A549 treated with CpdA at 1 μM for 4 hours (cell line): ENCODE data around the gene ACLY. TPM values are rescaled to one million over a fixed set of nuclear protein-coding genes. Genes with fewer than 3 reads are reported as not detected.

Experiments
- total RNA-seq: library from RNA; stranded (reverse); fragments of 200-300 nt; extraction: Qiagen RNA extraction; gene quantifications from 5 replicates; pipeline ENCODE4 v1.2.3, GENCODE V29; 2022; ENCODE audit warnings: low read depth

The ACLY gene
- 261 to 324 TPM (median 311 TPM) in 5 replicates for total RNA-seq

GRCh38 chr17:41918314-41919164 lies at the start of gene ACLY:
Gene ACLY, minus strand, starts transcription at chr17:41918951. Its CDS starts 5,078 bp downstream, at chr17:41913873.

GRCh38 chr17:41966463-41967140 lies 47.9 kb upstream of the ACLY start, which contains the start of gene CNP:
Gene CNP, plus strand, starts transcription at chr17:41966795. Its CDS starts 90 bp downstream, at chr17:41966885.

GRCh38 chr17:41930009-41930832 lies 11.5 kb upstream of the ACLY start, which contains the start of gene ODAD4:
Gene ODAD4, plus strand, starts transcription at chr17:41930617. Its CDS starts 107 bp downstream, at chr17:41930724.

GRCh38 chr17:41864836-41865595 lies 53.7 kb downstream of the ACLY start, which contains the start of gene KLHL11:
Gene KLHL11, minus strand, starts transcription at chr17:41865423. Its CDS starts 53 bp downstream, at chr17:41865370.

GRCh38 chr17:41837761-41838538 lies 80.8 kb downstream of the ACLY start, which contains the start of gene KLHL10:
Gene KLHL10, plus strand, starts transcription at chr17:41837825. Its CDS starts 108 bp downstream, at chr17:41837933.

DNA sequence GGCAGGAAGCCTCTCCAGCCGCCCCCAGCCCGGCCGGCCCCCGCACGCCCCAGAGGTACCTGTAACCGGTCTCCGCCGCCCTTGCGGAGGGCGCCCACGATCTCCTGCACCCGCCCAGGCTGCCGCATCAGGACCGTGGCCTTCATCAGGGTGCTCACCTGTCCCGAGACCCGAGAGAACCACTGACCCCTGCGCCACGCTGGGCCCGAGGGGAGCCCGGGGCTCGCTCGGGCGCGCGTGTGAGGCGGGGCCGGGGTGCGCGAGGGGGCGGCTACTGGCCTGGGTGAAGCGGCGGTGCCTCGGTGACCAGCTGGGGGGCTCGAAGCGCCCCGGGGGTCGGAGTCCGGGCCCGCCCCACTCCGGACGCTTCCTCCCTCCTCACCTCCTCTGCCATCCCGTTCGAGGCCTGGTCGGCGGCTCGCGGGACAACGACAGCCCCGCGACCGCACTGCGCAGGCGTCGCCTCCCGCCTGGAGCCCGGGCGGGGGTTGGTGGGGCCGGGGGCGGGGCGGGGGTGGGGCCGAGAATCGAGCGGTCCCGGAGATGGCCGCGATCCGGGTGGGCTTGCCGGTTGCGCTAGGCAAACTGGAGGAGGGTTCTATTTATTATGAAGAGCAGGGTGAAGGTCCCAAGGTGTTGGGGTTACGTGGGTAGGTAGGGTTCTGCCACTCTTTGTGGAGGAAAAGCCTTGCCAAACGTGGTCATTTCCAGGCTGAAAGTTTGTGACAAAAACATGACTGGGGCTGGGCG lies 82.8 kb downstream of the ACLY start, which contains the start of gene NT5C3B:
Gene NT5C3B, minus strand, starts transcription at position 433 of the 750 bp plus-strand sequence. Its CDS starts 39 bp downstream, at position 394.

Other genes with a start within 250 kb of the ACLY start
- 1,218 to 1,665 TPM (median 1,423 TPM) in 5 replicates for gene EIF1, start 230.1 kb downstream of the ACLY start, total RNA-seq
- 0.14 TPM in 1 of 5 replicates, not detected in the others for gene GAST, start 206.6 kb downstream of the ACLY start, total RNA-seq
- 1.2 to 1.9 TPM (median 1.7 TPM) in 5 replicates for gene HAP1, start 184.3 kb downstream of the ACLY start, total RNA-seq
- 84.4 to 128 TPM (median 119 TPM) in 5 replicates for gene JUP, start 132.2 kb downstream of the ACLY start, total RNA-seq
- gene P3H4, start 107.0 kb downstream of the ACLY start, total RNA-seq: 28.2 to 40.1 TPM (median 37.2 TPM) in 5 replicates
- 94.4 to 120 TPM (median 107 TPM) in 5 replicates for gene FKBP10, start 105.9 kb downstream of the ACLY start, total RNA-seq
- gene NT5C3B, start 82.7 kb downstream of the ACLY start, total RNA-seq: 100 to 115 TPM (median 113 TPM) in 5 replicates
- 0.03 TPM in 1 of 5 replicates, not detected in the others for gene KLHL10, start 81.1 kb downstream of the ACLY start, total RNA-seq
- gene KLHL11, start 53.5 kb downstream of the ACLY start, total RNA-seq: 2.2 to 4.6 TPM (median 2.8 TPM) in 5 replicates
- 1.1 to 2.4 TPM (median 1.7 TPM) in 5 replicates for gene ODAD4, start 11.7 kb upstream of the ACLY start, total RNA-seq
- gene CNP, start 47.8 kb upstream of the ACLY start, total RNA-seq: 57.9 to 75.9 TPM (median 71.3 TPM) in 5 replicates
- gene DNAJC7, start 98.5 kb upstream of the ACLY start, total RNA-seq: 123 to 137 TPM (median 126 TPM) in 5 replicates
- 45.2 to 51.0 TPM (median 46.7 TPM) in 5 replicates for gene NKIRAS2, start 101.1 kb upstream of the ACLY start, total RNA-seq
- 0.40 to 0.81 TPM (median 0.62 TPM) in 5 replicates for gene C17orf113, start 131.7 kb upstream of the ACLY start, total RNA-seq
- gene ZNF385C, start 179.5 kb upstream of the ACLY start, total RNA-seq: 0.13 to 0.27 TPM (median 0.19 TPM) in 4 of 5 replicates, not detected in the other
- gene DHX58, start 193.8 kb upstream of the ACLY start, total RNA-seq: 0.12 to 0.50 TPM (median 0.44 TPM) in 5 replicates
- 39.6 to 57.8 TPM (median 55.5 TPM) in 5 replicates for gene KAT2A, start 202.4 kb upstream of the ACLY start, total RNA-seq
- not detected in 5 replicates for gene HSPB9, start 203.9 kb upstream of the ACLY start, total RNA-seq
- gene RAB5C, start 236.0 kb upstream of the ACLY start, total RNA-seq: 230 to 266 TPM (median 264 TPM) in 5 replicates